Thyroid gland (tissue), 4 donors: ENCODE measurements around the gene ACSM6. TPM values are rescaled to one million over a fixed set of nuclear protein-coding genes. Genes with fewer than 3 reads are reported as not detected.

Experiments used
- DNase-seq, 2 donors: peaks; one replicate each; pipeline ENCODE4 v3.0.0-alpha.2; 2019
- H3K27ac ChIP-seq, 3 donors: fragments of 200-600 bp; sonication (generic); 1 replicate in 2 of 3; 2 replicates in 1 of 3; pipeline ENCODE4 v1.5.1; 2016 to 2019; ENCODE audit warnings: mild to moderate bottlenecking in 1 of 3, moderate library complexity in 1 of 3
- H3K27me3 ChIP-seq: fragments of 200-600 bp; sonication (generic); one replicate; pipeline ENCODE4 v1.5.1; 2019
- H3K36me3 ChIP-seq, 2 donors: fragments of 200-600 bp; sonication (generic); one replicate each; pipeline ENCODE4 v1.5.1; 2016 to 2019
- H3K4me1 ChIP-seq, 2 donors: fragments of 200-600 bp; sonication (generic); one replicate each; pipeline ENCODE4 v1.5.1; 2017 to 2019
- H3K4me3 ChIP-seq, 3 donors: fragments of 200-600 bp; sonication (generic); replicated peaks in 1 of 3; 1 replicate in 2 of 3; 2 replicates in 1 of 3; pipeline ENCODE4 v1.5.1; 2016; ENCODE audit warnings: mild to moderate bottlenecking in 1 of 3
- H3K9me3 ChIP-seq: fragments of 200-600 bp; sonication (generic); one replicate; pipeline ENCODE4 v1.5.1; 2017
- POLR2A ChIP-seq, 2 donors: fragments of 450-650 bp; IDR thresholded peaks; one replicate each; pipeline ENCODE4 v1.6.1; 2017; ENCODE audit warnings: antibody characterized with exemption in 2 of 2, mild to moderate bottlenecking in 2 of 2, moderate library complexity in 1 of 2
- WGBS, 2 donors: methylation state at CpG; one replicate each; pipeline ENCODE4 v1.1.5; 2017; 5-methylcytosine and 5-hydroxymethylcytosine counted together
- intact Hi-C: fragments of 100-400 bp; cut with DNase I; formaldehyde crosslinking; loops from one replicate; pipeline ENCODE4 v1.15.1; 2023
- total RNA-seq, 4 donors: library from RNA; depleted of rRNA; stranded (reverse); fragments of >200 nt; gene quantifications; one replicate each; pipeline ENCODE4 v1.2.3, GENCODE V29; 2016
- TF ChIP-seq, protein P1 (sequence below), 6 experiments: fragments of 200-600 bp in 3 of 6; fragments of 450-650 bp in 3 of 6; sonication (generic) in 3 of 6; IDR thresholded peaks; one replicate each; pipeline ENCODE4 v1.5.1; 2016 to 2019; ENCODE audit warnings: antibody characterized with exemption in 6 of 6, mild to moderate bottlenecking in 2 of 6, inconsistent platforms in 1 of 6, moderate library complexity in 1 of 6

The ACSM6 gene
- total RNA-seq, 4 donors from 2014 or later = 0.54 to 0.63 (median 0.56) TPM; not detected in 1

- DNase-seq = peak; percentile 45 to 56
- no peaks in the 10 kb centered on the region for H3K4me1 ChIP-seq
- intact Hi-C loops = no loop called here
- H3K27ac ChIP-seq = no peak overlapping the region
- no peaks in the 10 kb centered on the region for H3K36me3 ChIP-seq
- WGBS, 2 donors = 55 to 60% methylated on average over 2 of the region's 2 CpGs
- no peaks in the 10 kb centered on the region for H3K27me3 ChIP-seq
- no peaks in the 10 kb centered on the region for H3K9me3 ChIP-seq
- TF ChIP-seq, protein P1, sequence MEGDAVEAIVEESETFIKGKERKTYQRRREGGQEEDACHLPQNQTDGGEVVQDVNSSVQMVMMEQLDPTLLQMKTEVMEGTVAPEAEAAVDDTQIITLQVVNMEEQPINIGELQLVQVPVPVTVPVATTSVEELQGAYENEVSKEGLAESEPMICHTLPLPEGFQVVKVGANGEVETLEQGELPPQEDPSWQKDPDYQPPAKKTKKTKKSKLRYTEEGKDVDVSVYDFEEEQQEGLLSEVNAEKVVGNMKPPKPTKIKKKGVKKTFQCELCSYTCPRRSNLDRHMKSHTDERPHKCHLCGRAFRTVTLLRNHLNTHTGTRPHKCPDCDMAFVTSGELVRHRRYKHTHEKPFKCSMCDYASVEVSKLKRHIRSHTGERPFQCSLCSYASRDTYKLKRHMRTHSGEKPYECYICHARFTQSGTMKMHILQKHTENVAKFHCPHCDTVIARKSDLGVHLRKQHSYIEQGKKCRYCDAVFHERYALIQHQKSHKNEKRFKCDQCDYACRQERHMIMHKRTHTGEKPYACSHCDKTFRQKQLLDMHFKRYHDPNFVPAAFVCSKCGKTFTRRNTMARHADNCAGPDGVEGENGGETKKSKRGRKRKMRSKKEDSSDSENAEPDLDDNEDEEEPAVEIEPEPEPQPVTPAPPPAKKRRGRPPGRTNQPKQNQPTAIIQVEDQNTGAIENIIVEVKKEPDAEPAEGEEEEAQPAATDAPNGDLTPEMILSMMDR (IDR thresholded peaks at IDR 0.05) = no peak
- no peak for TF ChIP-seq POLR2A (IDR thresholded peaks at IDR 0.05)
- H3K4me3 ChIP-seq = no peak overlapping the region
Observed at GRCh38 chr10:95214369-95214768, 20.3 kb downstream of the ACSM6 start.

DNA sequence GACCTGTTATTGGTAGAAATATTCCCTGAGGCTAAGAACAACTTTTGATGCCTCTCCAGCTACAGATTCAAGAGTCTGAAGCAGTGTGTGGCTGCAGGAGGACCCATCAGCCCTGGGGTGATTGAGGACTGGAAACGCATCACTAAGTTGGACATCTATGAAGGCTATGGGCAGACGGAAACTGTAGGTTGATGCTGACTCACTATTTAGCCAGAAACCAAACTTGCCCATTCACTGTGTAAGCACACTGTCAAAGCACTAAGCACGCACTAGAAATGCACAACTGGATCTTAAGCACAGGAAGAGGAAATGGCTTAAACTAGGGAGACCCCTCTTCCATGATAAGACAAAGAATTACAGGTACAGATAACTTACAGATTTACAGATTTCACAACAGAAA, 20.8 kb downstream of the ACSM6 start:
- Histone ChIP-seq H3K27me3 (no peaks in the 10 kb centered on the region), H3K4me1 (no peaks in the 10 kb centered on the region), H3K4me3 (no peak overlapping the region), H3K27ac (no peak overlapping the region), H3K36me3 (no peaks in the 10 kb centered on the region), H3K9me3 (no peaks in the 10 kb centered on the region)
- peak; percentile 12 to 14 for DNase-seq
- intact Hi-C loops = no loop called here
- 25 to 36% methylated on average over 3 of the region's 3 CpGs for WGBS, 2 donors
- no peak for TF ChIP-seq POLR2A (IDR thresholded peaks at IDR 0.05)
- TF ChIP-seq, protein P1 (IDR thresholded peaks at IDR 0.05) = no peak

DNA sequence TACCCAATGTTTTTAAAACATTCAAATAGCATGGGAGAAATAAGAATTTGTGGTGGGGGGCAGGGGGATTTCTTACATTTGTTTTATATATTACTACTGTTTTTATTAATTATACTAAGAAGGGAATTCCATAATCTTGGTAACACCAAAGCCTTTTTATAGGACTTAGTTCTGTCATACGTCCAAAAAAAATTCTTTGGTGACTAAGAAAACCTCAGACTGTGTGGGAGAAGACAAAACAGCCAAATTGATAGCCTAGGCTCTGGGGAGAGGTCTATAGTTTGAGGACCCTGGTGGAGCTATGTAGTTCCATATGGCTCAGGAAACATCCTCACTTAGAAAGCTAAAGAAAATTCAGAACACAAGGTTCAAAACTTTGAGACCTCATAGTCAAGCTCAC, 23.4 kb downstream of the ACSM6 start:
- intact Hi-C loops = no loop called here
- TF ChIP-seq, protein P1 (IDR thresholded peaks at IDR 0.05) = no peak
- TF ChIP-seq POLR2A (IDR thresholded peaks at IDR 0.05) = no peak

DNA sequence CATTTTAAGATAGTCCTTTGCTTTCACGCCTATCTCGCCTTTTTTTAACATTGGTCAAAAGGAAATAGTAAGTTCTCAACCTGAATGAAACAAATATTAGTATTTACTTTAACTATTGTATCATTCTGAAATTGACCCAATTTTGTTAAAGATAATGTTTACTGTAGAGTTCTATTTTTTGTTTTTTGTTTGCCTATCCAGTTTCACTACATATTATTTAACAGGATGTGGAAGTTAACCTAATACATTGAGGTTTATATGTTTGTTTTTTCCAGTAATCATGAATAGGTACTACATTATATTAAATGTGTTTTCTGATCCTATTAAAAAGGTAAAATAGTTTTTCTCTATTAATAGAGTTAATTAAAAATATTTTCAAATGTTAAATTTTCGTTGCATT, 26.5 kb downstream of the ACSM6 start:
- H3K4me3 ChIP-seq = no peak overlapping the region
- H3K9me3 ChIP-seq = no peaks in the 10 kb centered on the region
- DNase-seq = no peak
- H3K27ac ChIP-seq = no peak overlapping the region
- no peaks in the 10 kb centered on the region for H3K36me3 ChIP-seq
- no peaks in the 10 kb centered on the region for H3K27me3 ChIP-seq
- intact Hi-C loops = no loop called here
- H3K4me1 ChIP-seq = no peaks in the 10 kb centered on the region
- TF ChIP-seq, protein P1 (IDR thresholded peaks at IDR 0.05) = no peak
- TF ChIP-seq POLR2A (IDR thresholded peaks at IDR 0.05) = no peak
- WGBS, 2 donors = 91 to 92% methylated on average over 3 of the region's 3 CpGs

More for the DNA sequence above, 23.4 kb downstream of the ACSM6 start:
- Histone ChIP-seq H3K36me3 (no peaks in the 10 kb centered on the region), H3K9me3 (no peaks in the 10 kb centered on the region), H3K27me3 (no peaks in the 10 kb centered on the region), H3K4me3 (no peak overlapping the region), H3K4me1 (no peaks in the 10 kb centered on the region), H3K27ac (no peak overlapping the region)
- DNase-seq = no peak
- 69 to 81% methylated on average over 1 of the region's 1 CpG for WGBS, 2 donors

DNA sequence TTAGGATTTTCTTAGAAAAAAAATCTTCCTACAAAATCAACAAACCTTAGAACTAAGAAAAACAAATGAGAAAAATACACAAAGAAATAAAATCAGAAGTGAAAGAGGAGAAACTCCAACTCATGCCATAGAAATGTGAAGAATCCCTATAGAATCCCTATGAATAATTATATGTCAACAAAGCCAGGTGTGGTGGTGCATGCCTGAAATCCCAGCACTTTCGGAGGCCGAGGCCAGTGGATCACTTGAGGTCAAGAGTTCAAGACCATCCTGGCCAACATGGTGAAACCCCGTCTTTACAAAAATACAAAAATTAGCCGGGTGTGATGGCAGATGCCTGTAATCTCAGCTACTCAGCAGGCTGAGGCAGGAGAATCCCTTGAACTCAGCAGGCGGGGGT, 27.1 kb downstream of the ACSM6 start:
- Histone ChIP-seq H3K27ac (no peak overlapping the region), H3K36me3 (no peaks in the 10 kb centered on the region), H3K27me3 (no peaks in the 10 kb centered on the region), H3K4me1 (no peaks in the 10 kb centered on the region), H3K4me3 (no peak overlapping the region), H3K9me3 (no peaks in the 10 kb centered on the region)
- 89 to 91% methylated on average over 5 of the region's 5 CpGs for WGBS, 2 donors
- TF ChIP-seq POLR2A (IDR thresholded peaks at IDR 0.05) = no peak
- TF ChIP-seq, protein P1 (IDR thresholded peaks at IDR 0.05) = no peak
- intact Hi-C loops = no loop called here
- DNase-seq = no peak
